HG03159 (cell line): ENCODE measurements around the gene TMEM165.

Experiments used
- ATAC-seq: cut with Tn5 transposase; IDR thresholded peaks from one replicate; pipeline ENCODE4 v1.9.1; 2021; ENCODE audit warnings: mild to moderate bottlenecking, moderate library complexity; ENCODE audit not compliant: unreplicated experiment

TMEM165 gene

DNA sequence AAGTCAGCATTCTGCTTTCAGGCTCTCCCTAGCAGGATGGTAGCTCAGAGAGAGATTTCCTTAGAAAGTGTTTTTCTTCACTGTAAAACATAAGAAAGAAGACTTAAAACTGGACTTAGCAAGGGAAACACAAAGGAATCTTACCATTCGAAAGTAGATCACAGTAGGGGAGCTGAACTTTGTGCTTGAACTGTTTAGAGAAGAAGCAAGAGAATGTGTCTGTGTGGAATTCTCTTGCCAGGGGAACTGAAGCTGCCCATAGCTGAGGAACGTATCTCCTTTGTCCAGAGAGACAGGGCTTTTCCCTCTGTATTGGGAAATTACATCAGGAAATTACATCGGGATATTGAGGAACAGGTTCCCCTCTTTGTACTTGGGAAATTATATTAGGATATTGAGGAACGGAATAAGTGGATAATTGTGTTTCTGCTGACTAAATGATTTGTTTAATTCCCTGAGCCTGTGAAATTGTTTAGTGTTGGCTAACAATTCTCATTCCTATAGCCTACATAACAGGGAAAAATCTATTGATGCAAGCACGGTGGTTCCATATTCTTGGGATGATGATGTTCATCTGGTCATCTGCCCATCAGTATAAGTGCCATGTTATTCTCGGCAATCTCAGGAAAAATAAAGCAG, 28.6 kb upstream of the TMEM165 start:
- no peak for ATAC-seq

- ATAC-seq = no peak
These were observed 25.8 kb upstream of the TMEM165 start for GRCh38 chr4:55369968-55370367.

DNA sequence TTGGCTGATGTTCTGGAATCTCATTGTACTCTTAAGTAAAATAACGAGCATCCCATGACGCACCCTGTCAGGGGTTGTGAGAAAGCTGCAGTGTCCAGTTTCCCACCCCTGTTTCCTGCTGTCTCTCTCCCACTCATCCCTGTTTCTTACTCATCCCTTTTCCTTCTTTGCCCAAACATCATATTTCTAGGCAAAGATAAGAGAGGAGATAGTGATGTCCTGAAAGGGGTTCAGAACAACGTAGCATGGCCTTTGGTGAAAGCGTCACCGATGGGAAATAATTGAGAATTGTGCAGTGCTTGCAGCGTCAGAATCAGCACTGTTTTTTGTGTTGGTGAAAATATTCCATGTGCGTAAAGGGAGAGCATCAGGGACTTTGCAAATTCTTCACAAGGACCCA, 23.5 kb upstream of the TMEM165 start:
- no peak for ATAC-seq

DNA sequence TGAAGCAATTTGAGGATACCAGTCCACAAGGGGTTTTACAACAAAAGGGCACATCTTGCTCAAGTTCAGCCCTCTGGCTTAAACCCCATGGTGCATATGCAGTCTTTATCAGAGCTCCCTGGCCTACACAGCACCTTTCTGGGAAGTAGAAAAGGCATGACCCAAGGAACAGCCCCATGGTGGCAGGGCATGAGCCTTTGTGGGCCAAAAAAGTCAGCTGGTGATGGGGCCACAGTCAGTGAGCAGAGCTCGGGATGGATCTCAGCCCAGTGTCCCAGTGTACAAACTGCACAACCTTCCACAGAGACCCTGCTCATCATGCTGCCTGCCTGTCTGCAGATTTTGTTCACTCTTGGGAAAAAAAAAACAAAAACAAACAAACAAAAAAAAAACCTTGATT, 22.3 kb upstream of the TMEM165 start:
- ATAC-seq = no peak

- no peak for ATAC-seq
These were observed 19.1 kb upstream of the TMEM165 start for GRCh38 chr4:55376698-55377097.

DNA sequence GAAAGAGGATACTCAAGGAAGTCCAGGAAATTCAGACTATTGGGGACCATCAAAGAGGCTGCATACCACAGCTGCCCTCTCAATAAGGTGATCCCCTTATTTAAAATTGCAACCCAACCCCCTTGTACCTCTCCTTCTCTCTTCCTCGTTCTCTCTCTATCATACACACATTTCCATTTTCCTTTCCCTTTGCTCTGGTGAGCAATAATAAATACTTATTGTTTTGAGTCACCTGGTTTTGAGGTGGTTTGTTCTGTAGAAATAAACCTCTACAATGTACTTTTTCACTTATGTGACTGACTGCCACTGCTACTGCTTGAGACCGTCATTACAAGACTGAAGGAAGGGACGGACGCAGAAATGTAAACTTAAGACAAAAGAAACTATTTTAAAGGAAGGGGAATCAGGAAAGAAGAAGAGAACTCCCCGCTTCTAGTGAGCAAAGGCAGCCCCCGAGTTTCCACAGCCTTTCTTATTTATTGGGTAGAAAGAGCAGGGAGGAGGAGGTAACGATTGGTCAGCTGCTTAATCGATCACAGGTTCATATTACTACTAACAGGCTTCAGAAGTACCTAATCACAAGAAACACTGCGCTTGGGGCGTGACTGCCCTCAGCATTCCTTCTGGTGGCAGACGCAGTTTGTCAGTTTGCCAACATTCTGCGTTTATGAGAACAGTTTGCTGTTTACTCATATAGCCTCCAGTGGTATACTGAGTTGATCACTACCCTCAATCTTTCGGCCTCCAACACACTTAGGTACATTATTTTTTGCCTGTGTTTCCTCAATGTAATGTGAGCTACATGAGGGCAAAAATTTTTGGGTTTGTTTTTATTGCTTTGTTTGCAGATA, 16.9 kb upstream of the TMEM165 start:
- ATAC-seq = no peak

DNA sequence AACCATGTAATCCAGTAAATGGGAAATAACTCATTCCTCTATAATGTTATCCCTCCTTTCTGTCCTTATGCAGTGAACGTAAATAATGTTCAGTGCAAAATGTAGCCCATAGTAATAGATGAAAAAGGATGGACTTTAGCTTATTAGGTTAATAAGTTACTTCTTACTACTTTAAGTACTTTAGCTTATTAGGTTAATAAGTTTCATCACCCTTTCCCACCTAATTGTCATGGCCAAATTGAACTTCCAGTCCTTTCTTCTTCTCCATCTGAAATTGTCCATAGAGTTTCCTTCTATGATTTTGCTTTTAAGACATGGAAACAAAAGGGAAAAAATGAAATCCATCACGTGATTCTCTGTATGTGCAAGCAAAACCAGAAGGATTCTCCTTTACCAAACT, 15.2 kb upstream of the TMEM165 start:
- ATAC-seq = no peak

DNA sequence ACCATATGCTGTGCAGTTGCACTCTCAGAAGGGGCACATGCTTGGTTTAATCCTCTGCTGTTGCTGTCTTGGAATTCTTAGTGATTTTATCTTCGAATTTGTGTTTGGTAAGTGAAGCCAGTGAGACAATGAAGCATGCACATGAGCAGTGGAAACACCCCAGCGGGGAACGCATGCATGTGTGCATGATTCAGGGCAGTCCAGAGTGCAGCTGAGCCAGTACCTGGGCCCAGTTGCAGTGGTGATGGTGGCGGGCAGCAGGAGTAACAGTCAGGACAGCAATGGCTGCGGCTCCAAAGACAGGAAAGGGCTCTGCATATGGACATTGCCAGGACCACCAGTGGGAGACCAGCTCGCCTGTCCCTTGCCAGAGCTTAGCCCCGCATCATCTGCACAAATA, 14.3 kb upstream of the TMEM165 start:
- no peak for ATAC-seq

DNA sequence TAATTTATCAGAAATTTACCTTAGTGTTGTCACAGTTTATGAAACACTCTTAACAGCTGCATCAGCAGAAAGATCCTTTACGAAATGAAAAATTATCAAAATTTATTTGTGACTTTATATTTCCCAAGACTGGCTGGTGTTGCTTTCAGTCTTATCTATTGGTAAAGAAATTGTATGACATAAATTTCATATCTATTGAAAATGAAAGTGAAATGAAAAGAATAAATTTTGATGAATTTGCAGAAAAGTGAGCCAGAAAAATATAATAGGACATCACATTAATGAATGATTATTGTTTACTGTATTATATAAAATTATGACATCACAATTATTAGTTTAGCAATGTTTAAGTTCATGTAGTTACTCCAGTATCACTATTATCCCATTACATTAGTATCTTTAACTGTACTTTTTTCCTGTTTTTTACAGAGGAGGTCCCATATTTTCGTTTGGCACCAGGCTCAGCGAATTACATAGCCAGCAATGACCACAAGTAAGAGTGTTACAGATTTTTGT, 13.2 kb upstream of the TMEM165 start:
- no peak for ATAC-seq

- no peak for ATAC-seq
These were observed 10.5 kb upstream of the TMEM165 start for GRCh38 chr4:55385201-55385649.

GRCh38 chr4:55386073-55386472, 9.7 kb upstream of the TMEM165 start:
- ATAC-seq = peak; percentile 75

DNA sequence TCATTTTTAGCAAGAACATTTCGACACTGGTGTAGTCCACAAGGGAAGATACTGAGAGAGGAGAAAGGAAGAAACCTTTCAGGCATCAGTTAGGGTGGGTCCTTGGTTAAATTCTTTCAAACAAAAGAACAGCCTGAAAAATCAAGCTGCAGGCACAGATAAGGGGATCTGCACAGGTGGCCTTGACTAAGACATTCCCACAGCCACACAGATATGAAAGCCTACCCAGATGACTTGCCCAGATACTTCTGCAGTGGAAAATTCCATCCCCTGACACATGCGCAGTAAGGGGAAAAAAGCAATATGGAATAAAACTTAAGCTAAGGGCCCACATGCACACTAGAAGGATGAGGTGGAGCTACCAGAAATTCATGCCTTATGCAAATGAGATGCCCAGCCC, 8.9 kb upstream of the TMEM165 start:
- ATAC-seq = no peak

DNA sequence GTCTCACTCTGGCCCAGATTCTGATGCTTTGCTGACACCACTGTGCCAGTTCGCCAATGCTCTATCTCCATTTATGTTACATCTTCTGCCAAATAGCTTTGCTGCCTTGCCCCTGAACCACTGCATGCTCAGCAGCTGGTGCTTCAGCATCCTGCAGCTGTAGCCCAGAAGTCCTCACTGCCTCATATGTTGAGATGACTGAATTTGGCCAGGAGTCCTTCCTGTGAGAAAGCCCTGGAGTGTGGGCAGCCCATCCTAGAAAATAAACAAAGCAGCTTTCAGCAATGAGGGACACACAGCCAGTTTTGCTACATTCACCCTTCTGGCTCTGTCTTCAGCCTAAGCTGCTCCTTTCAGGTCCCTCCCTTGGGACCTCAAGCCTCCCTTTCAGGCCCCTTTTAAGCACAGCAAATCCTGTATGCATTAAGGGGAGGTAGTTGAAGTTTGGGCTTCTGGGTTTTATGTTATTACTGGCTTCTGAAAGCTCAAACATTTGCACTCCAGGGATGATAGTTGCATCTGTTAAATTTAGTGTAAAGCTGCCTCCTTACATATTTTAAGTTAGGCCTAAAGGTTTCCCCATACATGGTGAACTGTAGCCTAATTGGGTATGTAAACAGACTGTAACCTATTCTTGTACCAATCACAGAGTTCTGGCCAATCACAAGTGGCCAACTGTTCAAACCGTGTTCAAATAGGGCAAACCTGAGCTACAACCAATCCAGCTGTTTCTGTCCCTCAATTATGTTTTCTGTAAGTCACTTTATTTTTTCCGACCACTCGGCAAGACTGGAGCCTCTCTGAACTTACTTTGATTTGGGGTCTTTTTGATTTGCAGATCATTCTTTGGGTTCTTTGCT, 2.1 kb upstream of the TMEM165 start:
- no peak for ATAC-seq

- no peak for ATAC-seq
These were observed 584 bp upstream of the TMEM165 start for GRCh38 chr4:55395218-55395528.

GRCh38 chr4:55396308-55397125, 760 bp downstream of the TMEM165 start:
- peak; percentile 26 for ATAC-seq

GRCh38 chr4:55397126-55397436, 1.3 kb downstream of the TMEM165 start:
- no peak for ATAC-seq

- no peak for ATAC-seq
These were observed 2.0 kb downstream of the TMEM165 start for GRCh38 chr4:55397520-55398321.

DNA sequence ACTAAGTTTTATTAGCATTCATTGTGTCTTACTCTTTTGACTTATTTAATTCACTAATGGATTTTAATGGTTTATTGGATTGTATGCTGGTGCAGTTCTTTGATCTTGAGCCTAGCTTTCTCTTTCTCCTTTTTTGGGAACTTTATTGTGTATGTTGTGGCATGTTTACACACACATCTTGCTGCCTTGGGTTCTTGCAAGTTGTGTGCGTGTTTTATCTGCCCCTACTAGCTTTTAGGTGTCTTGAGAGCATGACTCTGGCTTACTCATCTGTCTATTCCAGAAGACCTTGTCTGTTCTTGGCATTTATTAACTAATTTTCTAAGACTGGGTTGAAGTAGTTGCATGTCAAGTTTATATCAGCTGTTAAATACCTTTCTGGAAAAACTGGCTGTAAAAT, 2.7 kb downstream of the TMEM165 start:
- ATAC-seq = no peak

GRCh38 chr4:55398966-55399365, 3.2 kb downstream of the TMEM165 start:
- ATAC-seq = no peak

GRCh38 chr4:55399581-55399980, 3.8 kb downstream of the TMEM165 start:
- no peak for ATAC-seq
